ENCODE results near the gene IL22. TPM values are rescaled to one million over a fixed set of nuclear protein-coding genes. Genes with fewer than 3 reads are reported as not detected.

Gene IL22
- total and polyA plus RNA-seq, 2 of the 8 experiments (the other 6 are each of a cell fraction or from before 2014, with no cell fraction given), result not detected

DNA sequence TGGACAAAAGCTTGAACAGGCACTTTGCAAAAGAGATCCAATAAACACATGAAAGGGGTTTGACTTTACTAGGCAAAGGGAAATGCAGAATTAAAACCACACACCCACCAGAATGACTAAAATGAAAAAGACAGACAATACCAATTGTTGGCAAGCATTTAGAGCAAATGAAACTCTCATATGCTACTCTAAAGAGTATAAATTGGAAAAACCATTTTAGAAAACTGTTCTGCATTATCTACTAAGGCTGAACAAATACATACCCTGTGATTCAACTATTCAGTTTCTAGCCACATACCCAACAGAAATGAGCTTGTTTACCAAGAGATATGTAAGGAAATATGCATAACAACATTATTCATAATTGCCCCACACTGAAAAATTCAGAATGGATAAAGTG, 8.5 kb upstream of the IL22 start:
- Histone ChIP-seq H3K23ac (ENCODE audit: insufficient read length) (no peak overlapping the region), H4K20me1 (replicated peaks in 1 of 2; ENCODE audit: control insufficient read depth in 1 of 2, insufficient read depth in 2 of 2, low read length in 2 of 2) (no peaks in the 10 kb centered on the region), H3K14ac (ENCODE audit: insufficient read length) (no peak overlapping the region), H3K23me2 (ENCODE audit: low read depth, low read length) (no peaks in the 10 kb centered on the region), H3K36me3 (ENCODE audit: control insufficient read depth in 2 of 4, insufficient read depth in 4 of 4, low read length in 3 of 4) (no peaks in the 10 kb centered on the region), H3K4me1 (replicated peaks in 1 of 4; ENCODE audit: control insufficient read depth in 3 of 4, insufficient read depth in 4 of 4, low read length in 3 of 4) (0 out of 7 replicates have a peak, but pooled peaks cover 0 to 3% (median 0%) of the 10 kb centered on the region in 4 experiments), H4K8ac (ENCODE audit: extremely low read depth, insufficient read depth, low read length) (no peak overlapping the region), H3K4ac (replicated peaks; ENCODE audit: insufficient read length, low read depth, low read length) (no peak overlapping the region), H3K18ac (ENCODE audit: extremely low read depth, low read length) (no peak overlapping the region), H4K91ac (replicated peaks; ENCODE audit: insufficient read length, low read length) (no peak overlapping the region), H3K79me2 (ENCODE audit: control insufficient read depth in 1 of 2, insufficient read depth in 2 of 2, low read length in 2 of 2) (no peaks in the 10 kb centered on the region), H3K4me2 (ENCODE audit: insufficient read depth in 1 of 2, low read depth in 2 of 2, low read length in 2 of 2) (no peak overlapping the region), H3K27me3 (replicated peaks in 1 of 4; ENCODE audit: control insufficient read depth in 3 of 4, extremely low read depth in 1 of 4, insufficient read depth in 3 of 4, low read length in 3 of 4) (no peaks in the 10 kb centered on the region), H4K5ac (ENCODE audit: insufficient read length, low read depth, low read length) (no peak overlapping the region), H2AK5ac (ENCODE audit: low read depth, low read length) (no peak overlapping the region), H3K79me1 (ENCODE audit: low read depth, low read length) (no peaks in the 10 kb centered on the region), H3K4me3 (ENCODE audit: extremely low read depth in 1 of 4, insufficient read depth in 2 of 4, low read depth in 3 of 4, low read length in 4 of 4) (no peak overlapping the region), H2AFZ (ENCODE audit: low read length) (no peak overlapping the region), H2BK120ac (replicated peaks; ENCODE audit: low read depth, low read length) (no peak overlapping the region), H3K56ac (replicated peaks; ENCODE audit: insufficient read length, low read depth, low read length) (no peak overlapping the region), H3K9me3 (ENCODE audit: insufficient read depth in 2 of 2, low read depth in 1 of 2, low read length in 1 of 2) (no peaks in the 10 kb centered on the region), H2BK20ac (ENCODE audit: low read length) (no peak overlapping the region), H3K9ac (replicated peaks in 1 of 4; ENCODE audit: extremely low read depth in 1 of 4, low read depth in 3 of 4, low read length in 3 of 4) (no peak overlapping the region), H3K27ac (ENCODE audit: low read depth, low read length) (no peak overlapping the region), H2BK12ac (ENCODE audit: low read depth, low read length) (no peak overlapping the region), H2BK5ac (ENCODE audit: low read depth, low read length) (no peak overlapping the region), H2BK15ac (ENCODE audit: low read length) (no peak overlapping the region)
- FAIRE-seq (no peak), DNase-seq (ENCODE audit: low read depth in 1 of 2, low spot score in 2 of 2) (no peak)
- ChIA-PET CTCF (ENCODE audit: partially characterized antibody) (no interaction called here), POLR2A (ENCODE audit: partially characterized antibody) (no interaction called here)
- TF ChIP-seq, protein P1, sequence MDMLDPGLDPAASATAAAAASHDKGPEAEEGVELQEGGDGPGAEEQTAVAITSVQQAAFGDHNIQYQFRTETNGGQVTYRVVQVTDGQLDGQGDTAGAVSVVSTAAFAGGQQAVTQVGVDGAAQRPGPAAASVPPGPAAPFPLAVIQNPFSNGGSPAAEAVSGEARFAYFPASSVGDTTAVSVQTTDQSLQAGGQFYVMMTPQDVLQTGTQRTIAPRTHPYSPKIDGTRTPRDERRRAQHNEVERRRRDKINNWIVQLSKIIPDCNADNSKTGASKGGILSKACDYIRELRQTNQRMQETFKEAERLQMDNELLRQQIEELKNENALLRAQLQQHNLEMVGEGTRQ (IDR thresholded peaks at IDR 0.05; ENCODE audit: low read length), result no peak
- TF ChIP-seq SAP30 (IDR thresholded peaks at IDR 0.05; ENCODE audit: insufficient read depth, insufficient replicate concordance, low read length) (no peak), EP300 (IDR thresholded peaks at IDR 0.05; ENCODE audit: borderline replicate concordance in 1 of 2, low read depth in 2 of 2, low read length in 2 of 2) (no peak), KDM4A (IDR thresholded peaks at IDR 0.05; ENCODE audit: low read depth, low read length, severe bottlenecking) (no peak), EZH2 (IDR thresholded peaks at IDR 0.05; ENCODE audit: low read depth, low read length, severe bottlenecking) (no peak), SIN3A (conservative IDR thresholded peaks at IDR 0.05 in 1 of 2, IDR thresholded peaks at IDR 0.05 in 1 of 2; ENCODE audit: low read depth in 1 of 2, low read length in 2 of 2) (no peak), BRCA1 (IDR thresholded peaks at IDR 0.05; ENCODE audit: low read depth, low read length) (no peak), SIX5 (IDR thresholded peaks at IDR 0.05; ENCODE audit: low read depth, low read length) (no peak)
- TF ChIP-seq, protein P2, sequence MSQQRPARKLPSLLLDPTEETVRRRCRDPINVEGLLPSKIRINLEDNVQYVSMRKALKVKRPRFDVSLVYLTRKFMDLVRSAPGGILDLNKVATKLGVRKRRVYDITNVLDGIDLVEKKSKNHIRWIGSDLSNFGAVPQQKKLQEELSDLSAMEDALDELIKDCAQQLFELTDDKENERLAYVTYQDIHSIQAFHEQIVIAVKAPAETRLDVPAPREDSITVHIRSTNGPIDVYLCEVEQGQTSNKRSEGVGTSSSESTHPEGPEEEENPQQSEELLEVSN (IDR thresholded peaks at IDR 0.05), result no peak
- TF ChIP-seq, protein P3, sequence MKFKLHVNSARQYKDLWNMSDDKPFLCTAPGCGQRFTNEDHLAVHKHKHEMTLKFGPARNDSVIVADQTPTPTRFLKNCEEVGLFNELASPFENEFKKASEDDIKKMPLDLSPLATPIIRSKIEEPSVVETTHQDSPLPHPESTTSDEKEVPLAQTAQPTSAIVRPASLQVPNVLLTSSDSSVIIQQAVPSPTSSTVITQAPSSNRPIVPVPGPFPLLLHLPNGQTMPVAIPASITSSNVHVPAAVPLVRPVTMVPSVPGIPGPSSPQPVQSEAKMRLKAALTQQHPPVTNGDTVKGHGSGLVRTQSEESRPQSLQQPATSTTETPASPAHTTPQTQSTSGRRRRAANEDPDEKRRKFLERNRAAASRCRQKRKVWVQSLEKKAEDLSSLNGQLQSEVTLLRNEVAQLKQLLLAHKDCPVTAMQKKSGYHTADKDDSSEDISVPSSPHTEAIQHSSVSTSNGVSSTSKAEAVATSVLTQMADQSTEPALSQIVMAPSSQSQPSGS (IDR thresholded peaks at IDR 0.05; ENCODE audit: low read length), result no peak
